HG02852 (cell line): ENCODE data around the gene STAG1.
"Not testable (repeated sequence)": the region's sequence is repeated elsewhere in the genome, so short reads cannot be mapped to it uniquely, and the experiment has no call there.

Experiments
- ATAC-seq: cut with Tn5 transposase; IDR thresholded peaks from one replicate; pipeline ENCODE4 v1.9.1; 2021; ENCODE audit warnings: mild to moderate bottlenecking, moderate library complexity; ENCODE audit not compliant: unreplicated experiment

The STAG1 gene

DNA sequence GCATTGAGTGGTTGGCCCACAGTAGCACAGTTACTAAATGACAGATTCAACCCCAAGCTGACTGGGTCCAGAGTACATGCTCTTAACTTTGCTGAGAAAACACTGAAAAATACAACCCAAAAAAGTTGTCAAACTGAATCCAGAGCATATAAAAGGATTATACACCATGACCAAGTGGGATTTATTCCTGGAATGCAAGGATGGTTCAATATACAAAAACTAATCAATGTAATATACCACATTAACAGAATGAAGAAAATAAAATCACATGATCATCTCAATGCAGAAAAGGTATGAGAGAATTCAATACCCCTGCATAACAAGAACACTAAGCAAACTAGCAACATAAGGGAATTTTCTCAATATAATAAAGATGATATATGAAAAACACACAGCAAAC lies 98.5 kb downstream of the STAG1 start:
- no peak for ATAC-seq

DNA sequence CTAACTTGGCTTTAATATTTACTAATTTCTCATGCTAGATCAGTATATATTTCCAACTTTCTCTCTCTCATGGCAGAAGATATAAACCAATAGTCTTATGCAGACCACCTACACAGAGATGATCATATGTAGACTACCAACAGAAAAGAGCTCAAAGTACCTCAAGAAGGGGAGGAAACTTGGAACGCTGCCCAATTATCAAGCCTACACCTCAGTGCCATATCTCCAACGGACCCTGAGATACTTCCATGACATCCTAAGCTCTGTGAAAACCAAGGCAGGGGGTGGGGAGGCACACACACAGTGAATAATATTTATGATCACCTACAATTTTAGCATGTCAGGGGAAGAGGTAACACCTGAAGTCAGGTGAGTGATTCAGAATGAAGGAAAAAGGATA lies 100.6 kb downstream of the STAG1 start:
- ATAC-seq, result no peak

DNA sequence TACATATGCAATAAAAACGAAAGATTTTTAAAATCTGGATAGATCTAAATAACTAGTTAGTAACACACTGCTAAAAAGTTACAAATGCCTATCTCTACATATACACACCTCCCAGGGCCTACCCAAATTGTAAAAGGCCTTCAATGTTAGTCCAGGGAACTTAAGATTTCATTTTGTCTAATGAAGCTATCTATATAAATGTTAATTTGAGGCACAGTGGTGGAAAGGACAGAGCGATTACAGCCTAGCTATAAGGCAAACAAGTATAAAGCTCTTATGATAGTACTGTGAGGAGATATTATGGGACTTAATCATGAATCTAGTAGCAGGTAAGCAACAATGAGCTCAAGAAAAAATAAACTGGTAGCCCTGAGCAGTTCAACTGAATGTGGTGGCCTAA lies 101.7 kb downstream of the STAG1 start:
- ATAC-seq, result no peak

DNA sequence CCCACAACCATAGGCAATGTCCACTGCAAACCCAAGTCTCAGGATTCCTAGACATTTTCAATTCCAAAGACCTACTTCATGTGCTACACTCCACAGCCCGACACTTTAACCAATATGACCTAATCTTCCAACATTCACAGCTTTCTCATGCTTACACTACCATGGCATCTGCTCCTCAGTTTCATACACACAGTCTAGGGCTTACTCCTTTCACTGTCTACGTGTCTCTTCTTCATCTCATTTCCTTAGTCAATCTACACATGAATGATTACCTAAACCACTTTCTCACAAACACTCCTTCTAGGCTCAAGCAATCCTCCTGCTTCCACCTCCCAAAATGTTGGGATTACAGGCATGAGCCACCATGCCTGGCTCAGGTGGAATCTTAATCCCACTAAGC lies 106.3 kb downstream of the STAG1 start:
- peak; percentile 52 for ATAC-seq

DNA sequence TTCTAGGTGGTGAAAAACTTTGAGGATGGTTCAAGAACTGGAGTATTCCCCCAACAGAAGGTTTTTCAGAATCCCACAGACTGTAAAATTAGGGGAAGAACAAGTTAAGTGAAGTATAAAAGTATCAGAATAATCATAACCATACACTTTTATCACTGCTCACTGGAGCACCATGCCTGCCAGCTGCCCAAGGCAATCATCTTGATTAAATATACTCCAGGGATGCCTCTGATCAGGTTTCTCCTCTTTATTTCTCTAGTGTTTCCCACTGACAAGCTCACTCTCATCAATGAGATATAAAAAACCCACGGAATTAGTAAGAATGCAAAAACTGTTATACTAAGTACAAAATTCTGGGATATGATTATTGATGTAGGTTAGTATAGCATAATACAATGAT lies 108.0 kb downstream of the STAG1 start:
- ATAC-seq, result no peak

DNA sequence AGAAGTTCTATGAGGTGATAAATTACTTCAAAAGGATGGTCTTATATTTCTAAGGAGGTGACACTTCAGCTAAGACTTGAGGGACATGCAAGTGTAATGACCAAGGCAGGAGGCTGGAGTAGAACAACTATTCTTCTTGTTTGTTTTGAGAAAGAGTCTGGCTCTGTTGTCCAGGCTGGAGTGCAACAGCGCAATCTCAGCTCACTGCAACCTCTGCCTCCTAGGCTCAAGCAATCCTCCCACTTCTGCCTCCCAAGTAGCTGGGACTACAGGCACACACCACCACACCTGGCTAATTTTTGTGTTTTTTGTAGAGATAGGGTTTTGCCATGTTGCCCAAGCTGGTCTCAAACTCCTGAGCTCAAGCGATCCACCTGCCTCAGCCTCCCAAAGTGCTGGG lies 108.8 kb downstream of the STAG1 start:
- not testable (repeated sequence) for ATAC-seq

DNA sequence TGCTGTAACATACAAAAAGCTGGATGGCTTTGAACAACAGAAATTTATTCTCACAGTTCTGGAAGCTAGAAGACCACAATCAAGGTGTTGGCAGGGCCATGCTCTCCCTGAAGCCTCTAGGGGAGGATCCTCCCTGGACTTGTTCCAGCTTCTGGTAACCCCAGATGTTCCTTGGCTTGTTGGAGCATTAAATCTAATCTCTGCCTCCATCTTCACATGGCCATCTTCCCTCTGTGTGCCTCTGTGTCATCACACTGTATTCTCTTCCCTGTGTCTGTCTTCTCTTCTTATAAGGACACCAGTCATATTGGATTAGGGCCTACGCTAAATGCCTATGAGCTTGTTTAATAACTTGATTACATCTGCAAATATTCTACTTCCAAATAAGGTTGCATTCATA lies 109.5 kb downstream of the STAG1 start:
- ATAC-seq, result no peak

DNA sequence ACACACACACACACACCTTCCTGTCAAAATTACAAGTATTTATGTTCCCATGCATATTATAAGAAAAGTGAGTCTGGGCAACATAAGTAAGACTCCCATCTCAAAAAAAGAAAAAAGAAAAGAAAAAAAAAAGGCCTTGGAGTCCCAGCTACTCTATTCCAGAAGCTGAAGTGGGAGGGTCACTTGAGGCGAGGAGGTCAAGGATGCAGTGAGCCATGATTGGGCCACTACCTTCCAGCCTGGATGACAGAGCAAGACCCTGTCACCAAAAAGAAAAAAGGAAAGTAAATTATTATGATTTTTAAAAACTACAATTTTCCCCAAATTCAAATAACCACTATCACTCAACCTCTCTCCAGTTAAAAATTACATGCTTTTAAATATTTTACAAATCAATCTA lies 113.1 kb downstream of the STAG1 start:
- ATAC-seq, result no peak

DNA sequence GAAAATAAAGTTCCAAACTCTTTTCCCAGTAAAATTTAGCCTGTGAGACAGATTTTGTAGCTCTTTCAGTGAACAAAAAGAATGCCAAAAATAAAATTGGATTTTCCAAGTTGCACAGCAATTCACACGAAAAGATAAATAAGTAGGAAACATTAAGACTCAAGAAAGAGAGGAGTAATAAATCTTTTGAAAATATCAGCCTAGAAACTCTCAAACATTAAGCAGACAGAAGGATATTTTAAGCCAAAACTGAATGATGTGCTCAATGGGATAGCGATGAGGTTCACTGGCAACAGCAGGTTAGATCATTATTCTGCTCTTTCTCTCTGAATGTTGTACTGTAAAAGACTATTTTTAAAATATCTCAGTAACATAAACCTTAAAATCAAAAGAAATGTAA lies 115.0 kb downstream of the STAG1 start:
- ATAC-seq, result no peak

DNA sequence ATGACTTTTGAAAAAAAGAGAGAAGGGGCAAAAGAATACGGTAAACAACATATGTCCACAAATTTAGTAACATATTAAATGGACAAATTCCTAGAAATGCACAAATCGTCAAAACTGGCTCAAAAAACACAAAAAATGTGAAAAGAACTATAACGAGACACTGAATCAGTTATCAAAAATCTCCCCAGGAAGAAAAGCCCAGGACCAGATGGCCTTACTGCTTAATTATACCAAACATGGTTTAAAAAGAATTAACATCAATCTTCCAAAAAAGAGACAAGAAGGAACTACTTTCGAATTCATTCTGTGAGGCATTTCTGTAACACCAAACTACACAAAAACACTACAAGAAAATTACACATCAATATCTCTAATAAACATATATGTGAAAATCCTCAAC lies 117.4 kb downstream of the STAG1 start:
- ATAC-seq, result no peak

DNA sequence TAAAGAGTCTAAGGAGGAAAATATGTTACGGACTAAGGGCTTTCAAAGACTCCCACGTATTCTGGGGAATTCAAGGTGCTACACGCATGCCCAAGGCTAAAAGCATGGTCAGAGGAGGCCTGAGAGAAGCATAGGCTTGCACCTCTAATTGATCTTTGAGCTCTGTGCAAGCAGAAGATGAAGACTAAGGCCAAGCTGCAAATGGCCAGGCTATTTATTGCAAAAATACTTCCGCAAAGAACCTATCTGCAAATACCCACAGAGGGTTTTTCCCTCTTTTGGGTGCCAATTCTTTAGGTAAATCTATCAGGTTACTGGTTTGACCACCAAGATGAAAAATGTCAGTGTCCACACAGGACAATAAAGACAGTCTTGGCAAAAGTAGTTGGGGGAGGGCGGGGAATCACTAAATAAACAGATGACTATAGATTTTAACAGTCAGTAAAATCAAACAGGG lies 119.5 kb downstream of the STAG1 start:
- ATAC-seq, result no peak

DNA sequence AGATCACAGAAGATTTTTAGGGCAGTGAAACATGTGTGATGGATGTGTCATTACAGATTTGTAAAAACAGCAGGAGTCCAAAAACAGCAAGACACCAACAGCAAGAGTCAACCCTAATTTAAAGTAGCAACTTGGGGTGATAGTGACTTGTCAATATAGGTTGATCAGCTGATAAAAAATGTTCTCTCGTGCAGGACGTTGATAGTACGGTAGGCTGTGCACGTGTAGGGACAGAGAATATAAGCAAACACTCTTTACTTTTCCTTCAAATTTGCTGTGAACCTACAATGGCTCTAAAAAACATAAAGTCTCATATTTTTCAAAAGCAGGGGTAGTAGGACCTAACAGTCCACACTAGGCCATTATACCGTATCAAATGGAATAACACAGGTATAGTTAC lies 120.8 kb downstream of the STAG1 start:
- no peak for ATAC-seq

DNA sequence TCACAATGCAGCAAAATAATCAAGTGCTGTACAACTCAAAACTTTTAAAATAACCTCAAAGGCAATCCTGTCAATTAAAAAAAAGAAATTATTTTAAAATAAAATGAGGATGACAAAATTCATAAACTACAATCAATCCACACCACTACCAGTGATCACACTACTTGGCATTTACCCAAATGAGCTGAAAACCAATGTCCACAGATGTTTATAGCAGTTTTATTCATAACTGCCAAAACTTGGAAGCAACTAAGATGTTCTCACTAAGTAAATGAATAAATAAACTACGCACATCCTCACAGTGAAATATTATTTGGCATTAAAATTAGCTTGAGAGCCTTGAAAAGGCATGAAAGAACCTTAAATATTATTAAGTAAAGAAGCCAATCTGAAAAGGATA lies 121.3 kb downstream of the STAG1 start:
- ATAC-seq, result no peak

DNA sequence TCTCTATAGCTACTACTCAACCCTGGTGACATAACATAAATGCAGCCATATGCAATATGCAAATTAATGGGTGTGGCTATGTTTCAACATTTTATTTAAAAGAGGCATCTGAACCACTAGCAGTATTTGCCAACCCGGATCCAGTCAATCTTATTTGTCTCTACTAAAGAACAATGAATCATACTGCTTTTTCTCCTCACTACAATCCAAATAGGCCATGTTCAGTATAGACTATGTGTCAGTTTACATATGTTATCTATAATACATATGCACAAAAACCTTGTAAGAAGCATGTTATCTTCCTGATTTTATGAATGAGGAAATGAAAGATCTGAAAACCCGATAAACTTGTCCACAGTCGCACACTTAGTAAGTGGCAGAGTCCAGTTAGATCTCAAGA lies 125.7 kb downstream of the STAG1 start:
- ATAC-seq, result no peak

DNA sequence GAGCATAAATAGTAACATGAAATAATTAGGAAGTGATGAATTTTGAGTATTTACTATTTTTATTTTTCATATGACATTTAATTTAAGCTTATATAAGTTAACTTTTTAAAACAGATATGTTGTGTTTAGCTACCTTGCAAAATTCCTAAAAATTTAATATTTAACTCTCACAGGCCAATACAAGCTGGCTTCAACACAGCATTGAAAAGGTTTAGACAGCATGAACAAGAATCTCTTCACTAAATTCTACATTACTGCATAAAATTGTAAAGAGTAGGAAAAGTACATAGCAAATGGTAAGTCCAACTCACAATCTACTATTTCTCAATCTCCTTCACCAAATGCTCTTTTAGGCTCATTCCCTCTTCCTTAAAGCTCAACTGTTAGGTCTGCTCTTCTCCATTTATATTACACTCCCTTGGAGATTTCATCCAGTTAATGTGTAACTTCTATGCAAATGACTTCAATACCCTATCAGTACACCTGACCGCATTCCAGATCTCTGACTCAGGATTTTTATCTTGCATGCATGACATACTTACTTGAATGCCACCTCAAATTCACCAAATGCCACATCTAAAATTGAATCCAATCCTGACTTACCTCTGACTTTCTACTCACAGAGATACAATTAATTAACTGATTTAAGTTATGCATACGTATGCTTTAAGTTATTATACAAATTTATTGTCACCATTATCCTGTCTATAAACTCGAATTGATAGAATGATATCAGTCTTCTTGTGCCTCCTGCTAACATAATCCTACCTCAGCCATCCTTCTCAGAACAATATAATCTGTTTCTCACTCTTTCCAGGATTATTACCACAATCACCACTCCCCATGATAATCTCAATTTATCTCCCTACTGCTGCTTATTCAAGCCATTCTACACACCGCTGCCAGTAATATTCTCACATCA lies 127.0 kb downstream of the STAG1 start:
- ATAC-seq, result no peak

DNA sequence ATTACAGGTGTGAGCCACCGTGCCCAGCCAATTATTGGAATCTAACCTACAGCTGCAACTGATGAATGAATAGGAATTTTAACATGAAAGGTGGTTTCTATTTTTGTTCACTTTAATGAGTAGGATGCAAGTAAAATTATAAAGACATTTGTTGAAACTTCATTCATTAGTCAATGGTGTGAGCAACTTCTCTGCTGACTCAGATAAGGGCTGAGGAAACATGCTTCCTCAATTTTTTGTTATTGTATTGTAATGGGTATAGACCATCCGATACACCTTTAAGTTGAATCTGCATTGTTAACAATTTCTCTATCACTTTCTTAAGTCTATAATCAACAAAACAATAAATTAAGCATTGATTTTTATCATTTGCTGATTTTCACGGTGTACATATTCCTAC lies 127.8 kb downstream of the STAG1 start:
- no peak for ATAC-seq

DNA sequence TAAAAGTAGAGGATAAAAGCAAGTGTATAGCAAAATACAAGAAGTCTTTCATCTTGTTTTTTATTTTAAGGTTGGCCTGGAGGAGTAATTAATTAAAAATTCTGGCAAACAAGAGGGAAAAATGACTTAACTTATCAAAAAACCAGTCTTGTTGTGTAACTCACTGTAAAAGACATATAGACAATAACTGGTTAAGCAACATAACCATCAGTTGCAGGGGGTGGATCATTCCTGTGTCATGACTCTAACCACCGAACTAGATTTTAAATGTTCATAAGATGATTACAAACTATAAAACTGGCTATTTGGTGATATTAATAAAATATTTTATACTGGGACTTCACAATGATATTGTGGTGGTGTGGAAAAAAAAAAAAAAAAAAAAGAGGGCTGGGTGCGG lies 130.6 kb downstream of the STAG1 start:
- ATAC-seq, result no peak

DNA sequence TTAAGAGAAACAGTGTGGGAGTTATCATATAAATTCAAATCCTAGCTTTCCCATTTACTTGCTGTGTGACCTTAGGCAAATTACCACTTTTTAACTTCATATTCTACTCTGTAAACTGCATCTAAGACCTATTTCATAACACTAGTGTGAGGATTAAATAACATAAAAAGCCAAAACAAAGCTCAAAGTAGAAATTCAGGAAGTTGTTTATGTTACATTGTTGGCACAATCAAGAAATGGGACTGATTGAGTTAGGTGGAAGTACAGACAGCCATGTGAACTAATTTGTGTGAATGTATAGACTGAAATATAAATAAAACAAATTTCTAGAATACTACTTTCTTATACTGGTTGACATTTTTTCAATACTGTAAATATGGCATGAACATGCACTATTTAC lies 131.7 kb downstream of the STAG1 start:
- ATAC-seq, result no peak

DNA sequence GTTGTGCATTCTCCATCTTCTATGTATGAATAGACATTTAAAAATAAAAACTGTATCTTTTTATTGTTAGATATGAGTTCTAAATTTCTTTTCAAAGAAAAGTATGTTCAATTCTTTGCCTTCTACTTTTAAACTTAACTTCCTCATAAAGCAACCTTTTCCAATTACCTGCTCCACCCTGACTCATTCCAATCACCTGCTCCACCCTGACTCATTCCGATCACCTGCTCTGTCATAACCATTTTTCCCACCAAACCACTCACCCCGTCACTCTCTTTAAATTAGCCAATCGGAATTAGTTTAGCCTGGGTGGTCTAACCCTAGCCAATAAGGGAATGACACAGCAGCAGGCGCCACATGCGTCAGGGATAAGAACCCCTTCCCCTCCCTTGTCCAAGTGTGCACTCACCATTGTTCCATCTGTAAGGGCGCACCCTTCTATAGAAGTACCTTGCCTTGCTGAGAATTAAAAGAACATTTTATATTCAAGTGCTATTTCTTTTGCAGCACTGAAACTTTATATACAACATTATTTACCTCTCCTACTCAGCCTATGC lies 134.1 kb downstream of the STAG1 start:
- not testable (repeated sequence) for ATAC-seq

DNA sequence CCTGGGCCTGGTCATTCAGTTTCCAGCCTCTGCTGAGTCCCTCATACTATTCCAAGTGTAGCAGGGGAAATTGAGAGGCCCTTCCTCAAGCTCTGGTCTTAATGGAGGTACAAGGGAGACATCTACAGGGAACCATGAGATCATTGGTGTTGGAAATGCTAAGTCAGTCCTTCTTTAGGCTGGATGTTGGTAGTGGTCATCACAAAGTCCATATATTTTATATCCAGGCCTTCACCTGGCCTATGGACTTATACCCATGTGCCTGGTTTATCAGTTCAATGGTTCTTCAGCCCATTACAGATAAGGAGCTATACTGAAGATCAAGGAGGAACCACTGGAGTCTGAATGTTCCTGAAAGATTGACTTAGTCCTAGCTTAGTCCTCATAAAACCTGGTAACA lies 135.0 kb downstream of the STAG1 start:
- no peak for ATAC-seq

DNA sequence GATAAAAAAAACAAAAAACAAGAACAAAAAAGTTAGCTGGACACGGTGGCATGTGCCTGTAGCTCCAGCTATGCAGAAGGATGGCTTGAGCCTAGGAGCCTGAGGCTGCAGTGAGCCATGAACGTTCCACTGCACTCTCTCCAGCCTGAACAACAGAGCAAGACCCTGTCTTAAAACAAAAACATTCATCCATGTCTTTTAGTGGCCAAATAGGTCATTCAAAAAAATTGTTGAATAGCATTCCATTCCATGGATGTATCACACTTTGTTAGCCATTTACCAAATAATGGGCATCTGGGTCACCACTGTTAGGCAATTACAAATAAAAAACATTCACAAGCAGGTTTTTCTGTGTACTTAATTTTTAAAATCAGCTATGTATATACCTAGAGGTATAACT lies 139.7 kb downstream of the STAG1 start:
- no peak for ATAC-seq

DNA sequence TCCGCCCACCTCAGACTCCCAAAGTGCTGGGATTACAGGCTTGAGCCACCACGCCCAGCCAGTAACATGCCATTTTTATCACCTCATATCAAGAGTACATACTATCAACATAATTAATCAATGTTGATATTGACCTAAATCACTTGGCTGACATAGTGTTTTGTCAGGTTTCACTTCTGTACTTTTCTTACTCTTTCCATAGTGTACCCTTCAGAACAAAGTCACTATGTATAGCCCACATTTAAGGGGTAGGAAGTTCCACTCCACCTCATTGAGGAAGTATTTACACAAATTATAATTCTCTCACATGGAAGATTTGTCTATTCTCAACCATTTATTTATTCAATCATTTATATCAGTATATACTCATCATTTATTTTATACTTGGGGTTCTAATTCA lies 145.2 kb downstream of the STAG1 start:
- ATAC-seq, result no peak

DNA sequence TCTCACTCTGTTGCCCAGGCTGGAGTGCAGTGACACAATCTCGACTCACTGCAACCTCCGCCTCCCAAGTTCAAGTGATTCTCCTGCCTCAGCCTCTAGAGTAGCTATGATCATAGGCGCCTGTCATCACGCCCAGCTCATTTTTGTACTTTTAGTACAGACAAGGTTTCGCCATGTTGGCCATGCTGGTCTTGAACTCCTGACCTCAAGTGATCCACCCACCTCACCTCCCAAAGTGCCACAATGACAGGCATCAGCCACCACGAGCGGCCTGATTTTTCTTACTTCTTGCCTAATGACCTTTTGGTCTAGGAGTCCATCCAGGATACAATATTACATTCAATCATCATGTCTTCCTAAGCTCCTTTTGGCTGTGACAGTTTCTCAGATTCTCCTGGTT lies 146.0 kb downstream of the STAG1 start:
- not testable (repeated sequence) for ATAC-seq
